ENCODE data around the gene RAB44. TPM values are rescaled to one million over a fixed set of nuclear protein-coding genes. Genes with fewer than 3 reads are reported as not detected.

The RAB44 gene
- total RNA-seq, 5 donors from 2014 or later (not counting 1 experiment from before 2014, with no cell fraction given): 0.06 to 0.35 (median 0.09) TPM; not detected in 1

DNA sequence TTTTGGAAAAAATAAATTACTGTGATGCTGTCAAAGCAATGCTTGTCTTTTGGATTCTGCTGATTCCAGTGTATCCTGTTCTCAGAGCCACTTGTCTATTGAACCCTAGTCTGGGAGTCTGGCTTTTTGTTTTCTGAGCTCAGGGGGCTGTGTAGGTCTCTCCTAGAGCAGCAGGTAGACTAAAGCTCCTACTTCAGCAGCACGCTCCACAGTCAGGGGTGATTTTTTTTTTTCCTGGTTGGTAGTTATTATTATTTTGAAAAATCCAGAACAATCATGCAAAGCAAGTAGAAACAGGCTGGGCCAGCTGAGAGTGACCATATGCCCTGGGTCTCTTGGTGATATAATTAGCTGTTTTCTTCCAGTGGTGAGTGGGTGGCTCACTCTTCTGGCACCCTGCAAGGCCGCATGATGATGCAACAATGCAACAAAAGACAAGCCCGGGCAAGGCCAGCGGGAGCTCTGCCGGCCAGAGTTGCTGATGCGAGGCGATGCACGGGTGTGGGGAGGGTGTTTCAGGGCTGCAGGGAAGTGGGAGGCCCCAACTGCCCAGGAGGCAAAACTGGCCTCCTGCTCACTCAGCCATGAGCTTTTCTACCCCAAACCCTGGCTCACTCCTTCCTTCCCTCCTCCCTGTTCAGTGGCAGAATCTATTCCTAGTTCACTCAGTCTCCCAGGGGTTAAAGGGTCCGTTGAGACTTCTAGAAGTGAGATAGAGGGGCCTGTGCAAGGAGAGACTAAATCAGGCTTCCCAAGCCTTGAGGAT is 30.6 kb upstream of the RAB44 start:
- peaks cover 0 to 18% (median 15%) of the 10 kb centered on the region in 3 donors for H3K4me1 Mint-ChIP-seq
- H3K9me3 Mint-ChIP-seq: no peaks in the 10 kb centered on the region
- ATAC-seq (replicated peaks in 1 of 4) (no peak), DNase-seq (no peak)
- ChIA-PET CTCF (interaction anchor here in 1 of 2 donors (0.6 kb wide), 1 partner anchor 97 kb away, joined by 5 read pairs; no protein-coding TSS in a partner anchor), POLR2A (interaction anchor here in 1 of 2 donors (0.6 kb wide), 1 partner anchor 555 kb away, joined by 3 read pairs; no protein-coding TSS in a partner anchor)
- H3K36me3 Mint-ChIP-seq: no peaks in the 10 kb centered on the region
- Histone ChIP-seq H3K4me1 (ENCODE audit: control insufficient read depth in 1 of 2, extremely low read depth in 1 of 2, insufficient read depth in 2 of 2, low read length in 2 of 2) (peaks cover 7 to 11% of the 10 kb centered on the region in 2 experiments), H3K27ac (ENCODE audit: low read length) (no peak overlapping the region), H3K9me3 (no peaks in the 10 kb centered on the region), H3K36me3 (ENCODE audit: control insufficient read depth in 2 of 2, extremely low read depth in 1 of 2, insufficient read depth in 1 of 2, low read length in 1 of 2) (no peaks in the 10 kb centered on the region), H3K27me3 (replicated peaks in 1 of 2; ENCODE audit: control insufficient read depth in 2 of 2, extremely low read depth in 1 of 2, insufficient read depth in 2 of 2, low read length in 1 of 2) (peaks cover 0 to 16% of the 10 kb centered on the region in 2 experiments), H3K4me3 (ENCODE audit: control insufficient read depth in 1 of 2, extremely low read depth in 1 of 2, low read length in 1 of 2) (no peak overlapping the region)
- no peak overlapping the region for H3K4me3 Mint-ChIP-seq
- peaks cover 4 to 6% of the 10 kb centered on the region in 2 donors for H3K27me3 Mint-ChIP-seq
- 60% methylated on average over 1 of the region's 9 CpGs for WGBS (ENCODE audit: insufficient coverage)
- no peak overlapping the region for H3K27ac Mint-ChIP-seq

DNA sequence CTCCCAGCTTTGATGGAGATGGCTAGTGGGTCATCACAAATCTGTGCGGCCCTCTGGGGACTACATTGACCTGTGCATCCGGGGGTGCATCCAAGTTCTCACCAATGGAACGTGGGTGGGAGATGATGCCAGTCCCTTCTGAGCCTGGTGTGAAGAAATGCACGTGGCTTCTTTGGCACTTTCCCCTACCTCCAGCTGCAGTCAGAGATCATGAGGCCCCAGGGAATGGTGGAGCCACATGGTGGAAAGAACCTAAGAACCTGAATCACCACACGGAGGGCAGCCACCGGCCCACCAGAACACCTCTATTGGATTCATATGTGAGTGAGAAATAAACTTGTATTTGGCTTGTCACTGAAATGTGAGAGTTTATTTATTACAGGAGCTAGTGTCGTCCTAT is 29.0 kb upstream of the RAB44 start:
- H3K4me3 Mint-ChIP-seq: no peak overlapping the region
- ChIA-PET CTCF (no interaction called here), POLR2A (no interaction called here)
- no peaks in the 10 kb centered on the region for H3K9me3 Mint-ChIP-seq
- DNase-seq (no peak), ATAC-seq (replicated peaks in 1 of 4) (no peak)
- H3K27me3 ChIP-seq (replicated peaks in 1 of 2; ENCODE audit: control insufficient read depth in 2 of 2, extremely low read depth in 1 of 2, insufficient read depth in 2 of 2, low read length in 1 of 2): peaks cover 0 to 12% of the 10 kb centered on the region in 2 experiments
- H3K4me3 ChIP-seq (ENCODE audit: control insufficient read depth in 1 of 2, extremely low read depth in 1 of 2, low read length in 1 of 2): no peak overlapping the region
- H3K4me1 Mint-ChIP-seq: peaks cover 0 to 3% (median 0%) of the 10 kb centered on the region in 3 donors
- no peaks in the 10 kb centered on the region for H3K36me3 ChIP-seq (ENCODE audit: control insufficient read depth in 2 of 2, extremely low read depth in 1 of 2, insufficient read depth in 1 of 2, low read length in 1 of 2)
- WGBS (ENCODE audit: insufficient coverage): 66% methylated on average over 4 of the region's 7 CpGs
- H3K27ac ChIP-seq (ENCODE audit: low read length): no peak overlapping the region
- H3K27me3 Mint-ChIP-seq: peaks cover 0 to 2% of the 10 kb centered on the region in 2 donors
- H3K4me1 ChIP-seq (ENCODE audit: control insufficient read depth in 1 of 2, extremely low read depth in 1 of 2, insufficient read depth in 2 of 2, low read length in 2 of 2): no peaks in the 10 kb centered on the region
- no peak overlapping the region for H3K27ac Mint-ChIP-seq
- H3K36me3 Mint-ChIP-seq: no peaks in the 10 kb centered on the region
- no peaks in the 10 kb centered on the region for H3K9me3 ChIP-seq

DNA sequence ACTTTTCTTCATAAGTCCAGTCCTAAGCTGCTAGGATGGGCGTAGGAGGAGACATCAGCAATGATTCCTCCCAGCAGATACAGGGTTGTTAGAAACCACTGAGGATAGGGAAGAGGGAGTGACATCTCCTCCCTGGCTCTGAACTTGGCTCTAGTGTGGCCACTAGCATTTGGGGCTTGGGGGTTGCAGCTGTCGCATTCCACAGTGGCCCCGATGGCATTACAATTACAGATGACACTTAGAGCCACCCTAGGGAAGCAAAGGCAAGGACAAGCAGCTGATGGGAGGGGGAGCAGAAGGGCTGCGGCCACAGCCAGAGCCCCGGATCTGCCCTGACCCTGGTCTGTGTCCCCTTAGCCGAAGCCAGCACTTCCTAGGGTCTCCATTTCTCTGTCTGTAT is 28.6 kb upstream of the RAB44 start:
- 85% methylated on average over 5 of the region's 6 CpGs for WGBS (ENCODE audit: insufficient coverage)
- POLR2A ChIA-PET: no interaction called here

DNA sequence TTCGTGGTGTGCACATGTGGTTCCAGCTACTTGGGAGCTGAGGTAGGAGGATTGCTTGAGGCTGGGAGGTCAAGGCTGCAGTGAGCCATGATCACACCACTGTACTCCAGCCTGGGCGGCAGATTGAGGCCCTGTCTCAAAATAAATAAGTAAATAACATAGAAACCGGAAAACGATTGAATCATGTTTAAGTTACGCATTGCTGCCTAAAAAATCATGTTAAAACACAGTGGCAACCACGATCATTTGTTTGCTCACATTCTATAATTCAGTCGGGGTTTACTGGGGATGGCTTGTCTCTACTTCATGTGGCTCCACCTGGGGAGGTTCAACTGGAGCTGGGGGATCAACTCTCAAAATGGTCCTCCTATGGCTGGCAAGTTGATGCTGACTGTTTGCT is 27.4 kb upstream of the RAB44 start:
- H3K4me3 ChIP-seq (ENCODE audit: control insufficient read depth in 1 of 2, extremely low read depth in 1 of 2, low read length in 1 of 2): no peak overlapping the region
- H3K4me1 ChIP-seq (ENCODE audit: control insufficient read depth in 1 of 2, extremely low read depth in 1 of 2, insufficient read depth in 2 of 2, low read length in 2 of 2): no peaks in the 10 kb centered on the region
- H3K27me3 ChIP-seq (replicated peaks in 1 of 2; ENCODE audit: control insufficient read depth in 2 of 2, extremely low read depth in 1 of 2, insufficient read depth in 2 of 2, low read length in 1 of 2): peaks cover 0 to 12% of the 10 kb centered on the region in 2 experiments
- no peaks in the 10 kb centered on the region for H3K9me3 ChIP-seq
- DNase-seq (no peak), ATAC-seq (replicated peaks in 1 of 4) (no peak)
- no peak overlapping the region for H3K27ac ChIP-seq (ENCODE audit: low read length)
- no peaks in the 10 kb centered on the region for H3K36me3 ChIP-seq (ENCODE audit: control insufficient read depth in 2 of 2, extremely low read depth in 1 of 2, insufficient read depth in 1 of 2, low read length in 1 of 2)
- 100% methylated on average over 1 of the region's 7 CpGs for WGBS (ENCODE audit: insufficient coverage)
- no peak overlapping the region for H3K4me3 Mint-ChIP-seq
- H3K27ac Mint-ChIP-seq: no peak overlapping the region
- no peaks in the 10 kb centered on the region for H3K36me3 Mint-ChIP-seq
- H3K9me3 Mint-ChIP-seq: no peaks in the 10 kb centered on the region
- peaks cover 0 to 2% of the 10 kb centered on the region in 2 donors for H3K27me3 Mint-ChIP-seq
- ChIA-PET CTCF (no interaction called here), POLR2A (interaction anchor here in 1 of 2 donors (0.6 kb wide), 1 partner anchor 569 kb away, joined by 6 read pairs; no protein-coding TSS in a partner anchor)
- no peaks in the 10 kb centered on the region for H3K4me1 Mint-ChIP-seq

More for the DNA sequence above, 28.6 kb upstream of the RAB44 start:
- H3K9me3 ChIP-seq: no peaks in the 10 kb centered on the region
- no peak overlapping the region for H3K27ac Mint-ChIP-seq
- CTCF ChIA-PET: no interaction called here
- no peak overlapping the region for H3K4me3 ChIP-seq (ENCODE audit: control insufficient read depth in 1 of 2, extremely low read depth in 1 of 2, low read length in 1 of 2)
- no peaks in the 10 kb centered on the region for H3K36me3 Mint-ChIP-seq
- no peak for DNase-seq
- peaks cover 0 to 2% of the 10 kb centered on the region in 2 donors for H3K27me3 Mint-ChIP-seq
- H3K4me1 Mint-ChIP-seq: peaks cover 0 to 3% (median 0%) of the 10 kb centered on the region in 3 donors
- H3K36me3 ChIP-seq (ENCODE audit: control insufficient read depth in 2 of 2, extremely low read depth in 1 of 2, insufficient read depth in 1 of 2, low read length in 1 of 2): no peaks in the 10 kb centered on the region
- no peak overlapping the region for H3K4me3 Mint-ChIP-seq
- ATAC-seq (replicated peaks in 1 of 4): no peak
- peaks cover 0 to 12% of the 10 kb centered on the region in 2 experiments for H3K27me3 ChIP-seq (replicated peaks in 1 of 2; ENCODE audit: control insufficient read depth in 2 of 2, extremely low read depth in 1 of 2, insufficient read depth in 2 of 2, low read length in 1 of 2)
- no peak overlapping the region for H3K27ac ChIP-seq (ENCODE audit: low read length)
- H3K4me1 ChIP-seq (ENCODE audit: control insufficient read depth in 1 of 2, extremely low read depth in 1 of 2, insufficient read depth in 2 of 2, low read length in 2 of 2): no peaks in the 10 kb centered on the region
- H3K9me3 Mint-ChIP-seq: no peaks in the 10 kb centered on the region

DNA sequence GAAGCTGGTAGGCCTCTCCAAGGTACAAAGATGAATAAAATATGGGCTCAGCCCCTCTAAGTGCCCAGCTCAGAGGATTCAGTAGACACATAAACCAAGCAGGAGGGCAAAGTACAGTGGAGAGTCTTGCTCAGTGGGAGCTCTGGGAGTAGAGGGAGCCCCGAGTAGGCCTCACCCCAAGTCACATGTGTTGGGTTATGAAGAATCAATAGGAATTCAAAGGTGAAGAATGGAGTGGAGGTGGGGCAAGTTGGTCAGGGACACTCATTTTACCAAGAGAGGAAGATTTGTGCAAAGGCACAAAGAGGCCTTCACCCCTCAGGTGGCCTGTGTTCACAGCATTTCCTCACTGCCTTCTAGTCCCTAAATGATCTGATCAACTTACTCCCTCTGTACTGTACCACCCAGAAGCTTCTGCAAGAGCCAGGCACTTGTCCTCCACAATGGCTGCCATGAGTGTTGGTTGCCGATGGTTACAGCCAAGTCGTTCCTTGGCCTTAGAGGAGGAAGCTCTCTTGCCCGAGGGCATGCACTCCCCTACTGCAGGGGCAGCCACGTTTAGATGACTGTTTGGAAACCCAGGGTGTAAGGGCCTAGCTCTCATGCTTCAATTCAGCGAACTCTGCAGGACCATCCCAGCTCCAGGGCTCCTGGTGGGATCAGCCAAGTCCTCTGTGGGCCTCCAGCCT is 25.8 kb upstream of the RAB44 start:
- H3K27me3 ChIP-seq (replicated peaks in 1 of 2; ENCODE audit: control insufficient read depth in 2 of 2, extremely low read depth in 1 of 2, insufficient read depth in 2 of 2, low read length in 1 of 2): peaks cover 0 to 9% of the 10 kb centered on the region in 2 experiments
- no peak overlapping the region for H3K4me3 Mint-ChIP-seq

DNA sequence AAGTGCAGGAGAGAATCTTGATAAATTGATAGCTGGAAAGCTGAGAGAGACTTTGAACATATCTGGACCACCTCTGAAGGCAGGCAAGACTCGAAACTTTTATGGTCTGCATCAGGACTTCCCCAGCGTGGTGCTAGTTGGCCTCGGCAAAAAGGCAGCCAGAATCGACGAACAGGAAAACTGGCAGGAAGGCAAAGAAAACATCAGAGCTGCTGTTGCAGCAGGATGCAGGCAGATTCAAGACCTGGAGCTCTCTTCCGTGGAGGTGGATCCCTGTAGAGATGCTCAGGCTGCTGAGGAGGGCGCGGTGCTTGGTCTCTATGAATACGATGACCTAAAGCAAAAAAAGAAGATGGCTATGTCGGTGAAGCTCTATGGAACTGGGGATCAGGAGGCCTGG is 23.7 kb upstream of the RAB44 start:
- no peaks in the 10 kb centered on the region for H3K36me3 Mint-ChIP-seq
- H3K9me3 ChIP-seq: no peaks in the 10 kb centered on the region
- H3K36me3 ChIP-seq (ENCODE audit: control insufficient read depth in 2 of 2, extremely low read depth in 1 of 2, insufficient read depth in 1 of 2, low read length in 1 of 2): no peaks in the 10 kb centered on the region
- POLR2A ChIA-PET: no interaction called here
- no peaks in the 10 kb centered on the region for H3K9me3 Mint-ChIP-seq
- no peak overlapping the region for H3K4me3 Mint-ChIP-seq
- no peak overlapping the region for H3K27ac Mint-ChIP-seq
- no peak for DNase-seq
- peaks cover under 1 to 16% of the 10 kb centered on the region in 2 experiments for H3K4me1 ChIP-seq (ENCODE audit: control insufficient read depth in 1 of 2, extremely low read depth in 1 of 2, insufficient read depth in 2 of 2, low read length in 2 of 2)
- CTCF ChIA-PET: interaction anchor here (0.5 to 0.6 kb wide), 2 partner anchors 30 to 581 kb away, joined by 4 to 9 read pairs; no protein-coding TSS in a partner anchor
- peaks cover 17 to 23% (median 21%) of the 10 kb centered on the region in 3 donors for H3K4me1 Mint-ChIP-seq
- H3K27ac ChIP-seq (ENCODE audit: low read length): no peak overlapping the region
- ATAC-seq (replicated peaks in 1 of 4): no peak
- no peak overlapping the region for H3K4me3 ChIP-seq (ENCODE audit: control insufficient read depth in 1 of 2, extremely low read depth in 1 of 2, low read length in 1 of 2)
- H3K27me3 ChIP-seq (replicated peaks in 1 of 2; ENCODE audit: control insufficient read depth in 2 of 2, extremely low read depth in 1 of 2, insufficient read depth in 2 of 2, low read length in 1 of 2): peaks cover 0 to 8% of the 10 kb centered on the region in 2 experiments
- WGBS (ENCODE audit: insufficient coverage): 83% methylated on average over 10 of the region's 10 CpGs
- no peaks in the 10 kb centered on the region for H3K27me3 Mint-ChIP-seq

More for the DNA sequence above, 25.8 kb upstream of the RAB44 start:
- Mint-ChIP-seq H3K4me1 (peaks cover 0 to 7% (median 7%) of the 10 kb centered on the region in 3 donors), H3K9me3 (no peaks in the 10 kb centered on the region), H3K27ac (no peak overlapping the region), H3K27me3 (no peaks in the 10 kb centered on the region), H3K36me3 (no peaks in the 10 kb centered on the region)
- whole genome bisulfite sequencing (ENCODE audit: insufficient coverage): 88% methylated on average over 6 of the region's 6 CpGs
- Histone ChIP-seq H3K4me3 (ENCODE audit: control insufficient read depth in 1 of 2, extremely low read depth in 1 of 2, low read length in 1 of 2) (no peak overlapping the region), H3K4me1 (ENCODE audit: control insufficient read depth in 1 of 2, extremely low read depth in 1 of 2, insufficient read depth in 2 of 2, low read length in 2 of 2) (no peaks in the 10 kb centered on the region), H3K9me3 (no peaks in the 10 kb centered on the region), H3K27ac (ENCODE audit: low read length) (no peak overlapping the region), H3K36me3 (ENCODE audit: control insufficient read depth in 2 of 2, extremely low read depth in 1 of 2, insufficient read depth in 1 of 2, low read length in 1 of 2) (no peaks in the 10 kb centered on the region)
- CTCF ChIA-PET: interaction anchor here in 1 of 2 donors (0.7 to 1.2 kb wide), 2 partner anchors 18 to 369 kb away, joined by 3 read pairs; no protein-coding TSS in a partner anchor
- ATAC-seq (replicated peaks in 1 of 4) (no peak), DNase-seq (no peak)
- POLR2A ChIA-PET: no interaction called here
